A549 (cell line): ENCODE data around the gene IRF4. TPM values are rescaled to one million over a fixed set of nuclear protein-coding genes. Genes with fewer than 3 reads are reported as not detected.

Source experiments
- ATAC-seq, 2 experiments: fragments of 200-7000 bp in 1 of 2; fragments of >200 bp in 1 of 2; cut with Nextera tagmentation in 1 of 2; cut with Tn5 transposase in 1 of 2; 3 replicates each; pipeline versions ENCODE4 v1.8.0 to v1.9.1; 2018 to 2020; ENCODE audit warnings: mild to moderate bottlenecking in 1 of 2, moderate library complexity in 1 of 2
- CTCF ChIA-PET: fragments of 300-600 bp; sonication (Branson Sonifier 250); formaldehyde crosslinking; extraction: SDS; loops from one replicate; lab custom pipeline; 2021; ENCODE audit warnings: antibody characterized with exemption, inconsistent platforms; lab: Yijun Ruan, JAX
- POLR2A ChIA-PET: fragments of 350-600 bp; formaldehyde crosslinking; extraction: SDS; loops from one replicate; lab custom pipeline; 2021; ENCODE audit warnings: antibody characterized with exemption, inconsistent platforms; lab: Yijun Ruan, JAX
- DNase-seq, 2 experiments: peaks; one replicate each; pipeline versions ENCODE4 v3.0.0 to v3.0.0-alpha.2; 2011 to 2016; ENCODE audit warnings: low read depth in 1 of 2, low spot score in 1 of 2
- FAIRE-seq: peaks from 2 replicates; lab custom pipeline; 2011; peaks lifted over from hg19 to GRCh38; lab: Jason Lieb, UNC
- H3K27ac ChIP-seq, 2 experiments: fragments of >200 bp; sonication (Bioruptor Twin); formaldehyde crosslinking; 3 replicates each; pipeline ENCODE4 v1.5.1; 2016 to 2017
- H3K4me1 ChIP-seq: fragments of >200 bp; sonication (Bioruptor Twin); formaldehyde crosslinking; 3 replicates; pipeline ENCODE4 v1.6.1; 2016
- H3K4me2 ChIP-seq: fragments of >200 bp; sonication (Bioruptor Twin); formaldehyde crosslinking; 3 replicates; pipeline ENCODE4 v1.6.1; 2016
- H3K4me3 ChIP-seq: fragments of >200 bp; sonication (Bioruptor Twin); formaldehyde crosslinking; 3 replicates; pipeline ENCODE4 v1.5.1; 2016
- H3K9me3 ChIP-seq: fragments of >200 bp; sonication (Bioruptor Twin); formaldehyde crosslinking; 3 replicates; pipeline ENCODE4 v1.6.1; 2016
- CBX8 ChIP-seq: fragments of 200-600 bp; sonication (generic); IDR thresholded peaks from 2 replicates; pipeline ENCODE4 v1.6.1; 2016
- EHF ChIP-seq: fragments of 250-450 bp; sonication (Bioruptor Pico); IDR thresholded peaks from 2 replicates; pipeline ENCODE4 v1.5.0; 2020; ENCODE audit warnings: mild to moderate bottlenecking
- EP300 ChIP-seq, 2 experiments: fragments of >200 bp; sonication (Bioruptor Twin); formaldehyde crosslinking; IDR thresholded peaks; 2 replicates in 1 of 2; 3 replicates in 1 of 2; pipeline ENCODE4 v1.6.1; 2016 to 2017
- FOSL2 ChIP-seq, 2 experiments: fragments of 450-650 bp in 1 of 2; fragments of >200 bp in 1 of 2; sonication (Bioruptor Twin) in 1 of 2; formaldehyde crosslinking; IDR thresholded peaks; 2 replicates each; pipeline versions ENCODE4 v1.5.0 to v1.6.1; 2016 to 2020; ENCODE audit warnings: mild to moderate bottlenecking in 1 of 2, moderate library complexity in 1 of 2
- FOXS1 ChIP-seq: fragments of 250-450 bp; sonication (Bioruptor Pico); IDR thresholded peaks from 2 replicates; pipeline ENCODE4 v1.5.0; 2020; ENCODE audit warnings: mild to moderate bottlenecking, moderate library complexity
- HDAC2 ChIP-seq: fragments of 200-600 bp; sonication (generic); IDR thresholded peaks from 2 replicates; pipeline ENCODE4 v1.6.1; 2016
- HEYL ChIP-seq: fragments of 250-450 bp; sonication (Bioruptor Pico); IDR thresholded peaks from 2 replicates; pipeline ENCODE4 v1.8.0; 2021; ENCODE audit warnings: mild to moderate bottlenecking, moderate library complexity
- HOXA7 ChIP-seq: fragments of 250-450 bp; sonication (Bioruptor Pico); IDR thresholded peaks from 2 replicates; pipeline ENCODE4 v1.5.0; 2020; ENCODE audit warnings: mild to moderate bottlenecking, moderate library complexity
- HOXB5 ChIP-seq: fragments of 250-450 bp; sonication (Bioruptor Pico); IDR thresholded peaks from 2 replicates; pipeline ENCODE4 v1.5.0; 2020; ENCODE audit warnings: mild to moderate bottlenecking, moderate library complexity
- JUN ChIP-seq, 2 experiments: fragments of >200 bp; sonication (Bioruptor Twin); formaldehyde crosslinking; IDR thresholded peaks; 2 replicates in 1 of 2; 3 replicates in 1 of 2; pipeline ENCODE4 v1.6.1; 2016 to 2017
- KDM1A ChIP-seq: fragments of 200-600 bp; sonication (generic); IDR thresholded peaks from 2 replicates; pipeline ENCODE4 v1.6.1; 2016; ENCODE audit warnings: low read depth, mild to moderate bottlenecking
- KDM5A ChIP-seq: fragments of 200-600 bp; sonication (generic); IDR thresholded peaks from 2 replicates; pipeline ENCODE4 v1.6.1; 2016; ENCODE audit warnings: antibody characterized with exemption, mild to moderate bottlenecking
- RAD21 ChIP-seq, 2 experiments: fragments of >200 bp in 1 of 2; sonication (Bioruptor Twin) in 1 of 2; formaldehyde crosslinking in 1 of 2; IDR thresholded peaks in 1 of 2; conservative IDR thresholded peaks in 1 of 2; 2 replicates in 1 of 2; 3 replicates in 1 of 2; pipeline ENCODE4 v1.6.1; 2012 to 2018; ENCODE audit warnings: inconsistent platforms in 1 of 2
- RARB ChIP-seq: fragments of 250-450 bp; sonication (Bioruptor Pico); IDR thresholded peaks from 2 replicates; pipeline ENCODE4 v1.8.0; 2021; ENCODE audit warnings: mild to moderate bottlenecking, moderate library complexity
- RFX5 ChIP-seq: fragments of 450-650 bp; IDR thresholded peaks from 2 replicates; pipeline ENCODE4 v1.7.1; 2014; ENCODE audit warnings: antibody characterized with exemption, mild to moderate bottlenecking, moderate library complexity
- SREBF2 ChIP-seq: fragments of 450-650 bp; IDR thresholded peaks from 2 replicates; pipeline ENCODE4 v1.6.1; 2014; ENCODE audit warnings: mild to moderate bottlenecking, moderate library complexity
- ZSCAN20 ChIP-seq: fragments of 250-450 bp; sonication (Bioruptor Pico); IDR thresholded peaks from 2 replicates; pipeline ENCODE4 v1.8.0; 2022; ENCODE audit warnings: mild to moderate bottlenecking, moderate library complexity
- WGBS: methylation state at CpG from one replicate; pipeline ENCODE4 v1.1.6; 2017; ENCODE audit errors: missing lambda C conversion rate; 5-methylcytosine and 5-hydroxymethylcytosine counted together
- polyA plus RNA-seq, 4 experiments: library from polyadenylated mRNA; depleted of rRNA in 3 of 4; stranded (reverse); fragments of >200 nt; fragmentation: RNase III in 1 of 4; extraction: RNeasy Plus Mini Kit Qiagen cat#74134 plus additional on column Dnase treatment in 1 of 4; gene quantifications; 2 replicates in 3 of 4; 3 replicates in 1 of 4; pipeline ENCODE4 v1.2.3, GENCODE V29; 2011 to 2017
- TF ChIP-seq, protein P1 (sequence below): IDR thresholded peaks from 2 replicates; pipeline ENCODE4 v1.6.1; 2012; ENCODE audit warnings: low read depth, borderline replicate concordance
- TF ChIP-seq, protein P2 (sequence below): fragments of 250-450 bp; sonication (Bioruptor Pico); IDR thresholded peaks from 2 replicates; pipeline ENCODE4 v1.5.0; 2020; ENCODE audit warnings: low read depth, mild to moderate bottlenecking, moderate library complexity
- TF ChIP-seq, protein P3 (sequence below): fragments of 450-650 bp; IDR thresholded peaks from 2 replicates; pipeline ENCODE4 v1.6.1; 2014; ENCODE audit warnings: antibody characterized with exemption

Gene IRF4
- polyA plus RNA-seq, 2 of the 4 experiments (the other 2 are of a cell fraction), result 0.03 TPM

GRCh38 chr6:411402-412145 lies 20.0 kb downstream of the IRF4 start:
- no peak for FAIRE-seq
- no peak overlapping the region for H3K27ac ChIP-seq
- CTCF ChIA-PET, result interaction anchor here (1.7 to 2.6 kb wide), 2 partner anchors 14 to 223 kb away, joined by 4 to 10 read pairs; no protein-coding TSS in a partner anchor
- TF ChIP-seq RARB (CRISPR knock-in tag) (no peak), RFX5 (no peak), HDAC2 (no peak), SREBF2 (no peak), FOSL2 (IDR thresholded peaks at IDR 0.05) (no peak), FOSL2 (CRISPR knock-in tag; IDR thresholded peaks at IDR 0.05) (no peak), HOXB5 (CRISPR knock-in tag) (no peak), KDM1A (no peak), FOXS1 (no peak), JUN (IDR thresholded peaks at IDR 0.05) (no peak), HOXA7 (CRISPR knock-in tag) (no peak), KDM5A (no peak), RAD21 (conservative IDR thresholded peaks at IDR 0.05 in 1 of 2, IDR thresholded peaks at IDR 0.05 in 1 of 2) (no peak), CBX8 (no peak), EP300 (IDR thresholded peaks at IDR 0.05) (no peak), ZSCAN20 (no peak), HEYL (CRISPR knock-in tag) (no peak)
- TF ChIP-seq, protein P1, sequence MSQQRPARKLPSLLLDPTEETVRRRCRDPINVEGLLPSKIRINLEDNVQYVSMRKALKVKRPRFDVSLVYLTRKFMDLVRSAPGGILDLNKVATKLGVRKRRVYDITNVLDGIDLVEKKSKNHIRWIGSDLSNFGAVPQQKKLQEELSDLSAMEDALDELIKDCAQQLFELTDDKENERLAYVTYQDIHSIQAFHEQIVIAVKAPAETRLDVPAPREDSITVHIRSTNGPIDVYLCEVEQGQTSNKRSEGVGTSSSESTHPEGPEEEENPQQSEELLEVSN, result no peak
- TF ChIP-seq, protein P2, sequence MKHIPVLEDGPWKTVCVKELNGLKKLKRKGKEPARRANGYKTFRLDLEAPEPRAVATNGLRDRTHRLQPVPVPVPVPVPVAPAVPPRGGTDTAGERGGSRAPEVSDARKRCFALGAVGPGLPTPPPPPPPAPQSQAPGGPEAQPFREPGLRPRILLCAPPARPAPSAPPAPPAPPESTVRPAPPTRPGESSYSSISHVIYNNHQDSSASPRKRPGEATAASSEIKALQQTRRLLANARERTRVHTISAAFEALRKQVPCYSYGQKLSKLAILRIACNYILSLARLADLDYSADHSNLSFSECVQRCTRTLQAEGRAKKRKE (CRISPR knock-in tag), result no peak
- TF ChIP-seq, protein P3, sequence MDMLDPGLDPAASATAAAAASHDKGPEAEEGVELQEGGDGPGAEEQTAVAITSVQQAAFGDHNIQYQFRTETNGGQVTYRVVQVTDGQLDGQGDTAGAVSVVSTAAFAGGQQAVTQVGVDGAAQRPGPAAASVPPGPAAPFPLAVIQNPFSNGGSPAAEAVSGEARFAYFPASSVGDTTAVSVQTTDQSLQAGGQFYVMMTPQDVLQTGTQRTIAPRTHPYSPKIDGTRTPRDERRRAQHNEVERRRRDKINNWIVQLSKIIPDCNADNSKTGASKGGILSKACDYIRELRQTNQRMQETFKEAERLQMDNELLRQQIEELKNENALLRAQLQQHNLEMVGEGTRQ, result no peak
- TF ChIP-seq, all 56 proteins: peak for 0
- no peak for DNase-seq
- Histone ChIP-seq H3K9me3 (no peaks in the 10 kb centered on the region), H3K4me2 (no peak overlapping the region), H3K4me3 (no peak overlapping the region), H3K4me1 (no peaks in the 10 kb centered on the region)
- POLR2A ChIA-PET, result no interaction called here
- 45% methylated on average over 10 of the region's 10 CpGs for WGBS
- no peak for ATAC-seq

DNA sequence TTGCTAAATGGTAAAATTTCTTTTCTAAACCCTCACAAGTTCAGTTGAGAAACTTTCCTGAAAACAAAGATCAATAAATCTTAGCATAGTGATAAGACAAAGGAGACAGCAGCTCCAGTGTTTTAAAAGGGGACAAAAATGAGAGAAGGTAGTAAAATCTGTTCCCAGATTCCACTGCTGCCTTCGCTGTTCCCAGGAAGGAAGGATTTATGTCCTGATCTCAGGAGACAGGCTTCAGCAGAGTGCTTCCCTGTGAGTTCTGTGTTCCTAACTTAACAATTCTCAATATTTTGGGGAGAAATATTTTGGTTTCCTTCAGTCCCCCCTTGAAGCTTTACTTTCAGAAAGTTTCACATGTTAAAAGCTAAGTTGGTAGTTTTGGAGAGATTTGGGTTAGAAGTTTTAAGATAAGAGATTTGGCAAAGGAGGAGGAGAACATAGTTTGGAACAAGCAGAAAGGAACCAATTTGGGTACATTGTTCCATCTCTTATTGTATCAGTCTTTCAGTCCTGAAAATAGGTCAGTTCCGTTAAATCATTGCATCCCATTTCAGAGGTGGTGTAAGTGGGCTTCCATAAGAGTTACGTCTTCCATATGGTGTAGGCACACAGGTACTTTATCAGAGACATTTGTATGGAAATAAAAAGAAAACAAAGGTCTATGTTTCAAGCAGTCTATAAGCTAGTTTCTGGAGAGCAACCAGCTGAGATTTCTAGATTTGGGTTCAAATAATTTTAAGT lies 20.8 kb downstream of the IRF4 start:
- Histone ChIP-seq H3K4me3 (no peak overlapping the region), H3K9me3 (no peaks in the 10 kb centered on the region), H3K4me2 (no peak overlapping the region), H3K4me1 (no peaks in the 10 kb centered on the region)
- ATAC-seq (no peak), FAIRE-seq (no peak), DNase-seq (no peak)
- TF ChIP-seq EP300 (IDR thresholded peaks at IDR 0.05), result no peak
- TF ChIP-seq, protein P1, result no peak
- no peak for TF ChIP-seq HOXA7 (CRISPR knock-in tag)
- TF ChIP-seq EHF, result no peak
- TF ChIP-seq, all 56 proteins: peak for 0
- POLR2A ChIA-PET, result no interaction called here
- CTCF ChIA-PET, result interaction anchor here (1.7 to 2.6 kb wide), 2 partner anchors 14 to 223 kb away, joined by 4 to 10 read pairs; no protein-coding TSS in a partner anchor
- WGBS, result 79% methylated on average over 3 of the region's 3 CpGs
- no peak overlapping the region for H3K27ac ChIP-seq
